ENCODE measurements around the gene KLF16. TPM values are rescaled to one million over a fixed set of nuclear protein-coding genes. Genes with fewer than 3 reads are reported as not detected.

KLF16 gene
- total and polyA plus RNA-seq, 9 of the 15 experiments (the other 6 are each of a cell fraction or from before 2014, with no cell fraction given): 0.04 to 60.4 (median 6.8) TPM

- TF ChIP-seq USF2 (CRISPR knock-in tag; IDR thresholded peaks at IDR 0.05) (peak; percentile 89), ZNF76 (CRISPR knock-in tag; IDR thresholded peaks at IDR 0.05; ENCODE audit: borderline replicate concordance) (0 out of 2 replicates have a peak, but pooled peaks have one; percentile 36), CBX1 (IDR thresholded peaks at IDR 0.05; ENCODE audit: low read depth) (peak; percentile 13; the same call in 1 of the 2 replicates), THRB (CRISPR knock-in tag; conservative IDR thresholded peaks at IDR 0.05) (0 out of 2 replicates have a peak, but pooled peaks have one; percentile 68), HNRNPLL (IDR thresholded peaks at IDR 0.05; ENCODE audit: low read depth, low read length, poor library complexity, severe bottlenecking) (peak; percentile 16), MNT (conservative IDR thresholded peaks at IDR 0.05) (peak; percentile 100), FOSL1 (tag; conservative IDR thresholded peaks at IDR 0.05) (peak; percentile 14; the same call in 1 of the 2 replicates), ELF2 (CRISPR knock-in tag; IDR thresholded peaks at IDR 0.05) (peak; percentile 59), GATAD2B (IDR thresholded peaks at IDR 0.05; ENCODE audit: borderline replicate concordance) (0 out of 2 replicates have a peak, but pooled peaks have one; percentile 13), ESRRA (IDR thresholded peaks at IDR 0.05; ENCODE audit: borderline replicate concordance, low read depth) (no peak; the same call in 1 of the 2 replicates), MAX (CRISPR knock-in tag; IDR thresholded peaks at IDR 0.05) (peak; percentile 99), ARID1B (IDR thresholded peaks at IDR 0.05) (peak; percentile 35; the same call in 1 of the 2 replicates), ATF6 (CRISPR knock-in tag; IDR thresholded peaks at IDR 0.05) (no peak), ATF1 (CRISPR knock-in tag; IDR thresholded peaks at IDR 0.05) (no peak), ATF1 (tag; IDR thresholded peaks at IDR 0.05) (peak; percentile 44), USF1 (CRISPR knock-in tag; IDR thresholded peaks at IDR 0.05) (peak; percentile 90), RCOR1 (IDR thresholded peaks at IDR 0.05; ENCODE audit: borderline replicate concordance in 1 of 2, low read depth in 2 of 2, low read length in 2 of 2) (0 out of 4 replicates have a peak, but pooled peaks of 1 of the 2 experiments have one; percentile 7), SOX6 (IDR thresholded peaks at IDR 0.05) (peak; percentile 28; the same call in 1 of the 2 replicates), NCOA6 (IDR thresholded peaks at IDR 0.05) (no peak), HCFC1 (IDR thresholded peaks at IDR 0.05; ENCODE audit: low read depth, low read length) (no peak), ZFP1 (CRISPR knock-in tag; IDR thresholded peaks at IDR 0.05) (no peak)
Observed at GRCh38 chr19:1863638-1864479, 480 bp upstream of the KLF16 start (continued).
